Measurements from ENCODE around the gene PCDH9.

- TF ChIP-seq CTCF (IDR thresholded peaks at IDR 0.05) = no peak
- no peak for TF ChIP-seq POLR2A (IDR thresholded peaks at IDR 0.05)
Measured at GRCh38 chr13:66659286-66659685, 570.9 kb downstream of the PCDH9 start.

All from right lobe of liver (tissue), 4 donors.